ENCODE results near the gene VPS13D. TPM values are rescaled to one million over a fixed set of nuclear protein-coding genes. Genes with fewer than 3 reads are reported as not detected.

Gene VPS13D
- total and polyA plus RNA-seq, 2 experiments from 2014 or later, result 9.7 to 35.7 TPM

DNA sequence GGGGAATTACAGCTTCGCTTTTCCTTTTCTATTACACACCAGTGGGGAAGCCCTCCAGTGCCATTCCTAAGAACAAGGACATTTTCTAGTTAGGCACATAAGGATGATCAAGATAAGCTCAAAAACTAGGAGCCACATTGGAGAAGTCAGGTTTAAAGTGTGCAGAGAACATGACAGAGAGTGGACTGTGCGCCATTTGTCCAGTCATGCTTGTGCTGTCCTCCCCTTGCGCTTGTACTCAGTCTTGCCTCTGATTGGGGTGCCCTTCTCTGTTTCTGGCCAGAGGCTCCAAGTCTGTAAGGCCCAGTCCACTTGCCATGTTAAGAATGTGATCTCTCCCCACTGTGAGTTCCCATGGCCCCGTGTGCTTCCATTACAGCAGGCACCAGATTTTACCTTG is 198.5 kb downstream of the VPS13D start:
- TF ChIP-seq, protein P1, sequence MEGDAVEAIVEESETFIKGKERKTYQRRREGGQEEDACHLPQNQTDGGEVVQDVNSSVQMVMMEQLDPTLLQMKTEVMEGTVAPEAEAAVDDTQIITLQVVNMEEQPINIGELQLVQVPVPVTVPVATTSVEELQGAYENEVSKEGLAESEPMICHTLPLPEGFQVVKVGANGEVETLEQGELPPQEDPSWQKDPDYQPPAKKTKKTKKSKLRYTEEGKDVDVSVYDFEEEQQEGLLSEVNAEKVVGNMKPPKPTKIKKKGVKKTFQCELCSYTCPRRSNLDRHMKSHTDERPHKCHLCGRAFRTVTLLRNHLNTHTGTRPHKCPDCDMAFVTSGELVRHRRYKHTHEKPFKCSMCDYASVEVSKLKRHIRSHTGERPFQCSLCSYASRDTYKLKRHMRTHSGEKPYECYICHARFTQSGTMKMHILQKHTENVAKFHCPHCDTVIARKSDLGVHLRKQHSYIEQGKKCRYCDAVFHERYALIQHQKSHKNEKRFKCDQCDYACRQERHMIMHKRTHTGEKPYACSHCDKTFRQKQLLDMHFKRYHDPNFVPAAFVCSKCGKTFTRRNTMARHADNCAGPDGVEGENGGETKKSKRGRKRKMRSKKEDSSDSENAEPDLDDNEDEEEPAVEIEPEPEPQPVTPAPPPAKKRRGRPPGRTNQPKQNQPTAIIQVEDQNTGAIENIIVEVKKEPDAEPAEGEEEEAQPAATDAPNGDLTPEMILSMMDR (IDR thresholded peaks at IDR 0.05; ENCODE audit: low read depth, low read length), result no peak
- Histone ChIP-seq H3K9me3 (ENCODE audit: low read depth) (no peaks in the 10 kb centered on the region), H3K27ac (no peak overlapping the region), H3K4me3 (no peak overlapping the region), H3K36me3 (no peaks in the 10 kb centered on the region), H3K27me3 (no peaks in the 10 kb centered on the region), H3K4me1 (ENCODE audit: low read depth) (peaks cover 17% of the 10 kb centered on the region)
- no peak for DNase-seq (ENCODE audit: low read depth in 1 of 2, low spot score in 1 of 2)

DNA sequence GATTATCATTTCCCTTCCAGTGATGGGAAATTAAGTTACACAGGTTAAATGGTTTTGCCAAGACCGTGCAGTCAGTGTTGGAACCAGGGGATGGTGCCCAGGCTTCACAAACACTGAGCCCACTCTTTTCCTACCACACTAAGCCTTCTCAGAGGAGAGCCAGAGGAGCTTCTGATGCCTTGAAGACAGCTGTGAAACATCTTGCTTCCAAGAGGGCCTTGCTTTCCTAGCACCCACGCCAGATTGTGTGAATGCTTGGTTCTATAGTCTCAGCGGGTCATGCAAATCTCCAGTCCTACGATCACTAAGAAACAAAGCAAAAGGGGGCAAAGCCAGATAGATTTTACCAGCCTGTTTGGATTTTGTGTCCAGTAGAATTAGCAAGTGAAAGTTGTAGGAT is 200.7 kb downstream of the VPS13D start:
- Histone ChIP-seq H3K27me3 (no peaks in the 10 kb centered on the region), H3K4me3 (no peak overlapping the region), H3K4me1 (ENCODE audit: low read depth) (peaks cover 31% of the 10 kb centered on the region), H3K36me3 (no peaks in the 10 kb centered on the region), H3K27ac (no peak overlapping the region), H3K9me3 (ENCODE audit: low read depth) (no peaks in the 10 kb centered on the region)
- DNase-seq (ENCODE audit: low read depth in 1 of 2, low spot score in 1 of 2), result no peak
- TF ChIP-seq, protein P1 (IDR thresholded peaks at IDR 0.05; ENCODE audit: low read depth, low read length), result no peak

DNA sequence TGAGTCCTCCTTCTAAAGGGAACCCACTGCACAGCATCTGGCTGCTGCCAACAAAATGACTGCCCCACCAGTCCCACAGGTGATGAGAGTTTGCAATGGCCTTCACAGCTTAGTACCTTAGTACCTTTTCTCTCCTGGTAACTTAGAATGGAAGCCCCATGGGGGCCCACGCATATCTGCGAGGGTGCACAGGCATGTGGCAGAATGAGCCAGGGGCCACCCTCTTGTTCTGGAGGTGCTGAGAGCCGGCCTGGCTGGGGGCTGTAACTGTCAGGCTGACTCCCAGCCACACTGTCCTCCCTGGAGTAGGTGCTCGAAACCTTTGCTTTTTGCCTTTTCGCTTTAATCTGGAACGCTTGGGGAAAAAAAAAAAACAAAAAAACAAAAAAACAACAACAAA is 203.1 kb downstream of the VPS13D start:
- TF ChIP-seq, protein P1 (IDR thresholded peaks at IDR 0.05; ENCODE audit: low read depth, low read length), result no peak
- no peak for DNase-seq (ENCODE audit: low read depth in 1 of 2, low spot score in 1 of 2)
- peaks cover 31% of the 10 kb centered on the region for H3K4me1 ChIP-seq (ENCODE audit: low read depth)
- no peaks in the 10 kb centered on the region for H3K36me3 ChIP-seq
- no peaks in the 10 kb centered on the region for H3K9me3 ChIP-seq (ENCODE audit: low read depth)
- H3K27ac ChIP-seq, result no peak overlapping the region
- no peaks in the 10 kb centered on the region for H3K27me3 ChIP-seq
- H3K4me3 ChIP-seq, result no peak overlapping the region

DNA sequence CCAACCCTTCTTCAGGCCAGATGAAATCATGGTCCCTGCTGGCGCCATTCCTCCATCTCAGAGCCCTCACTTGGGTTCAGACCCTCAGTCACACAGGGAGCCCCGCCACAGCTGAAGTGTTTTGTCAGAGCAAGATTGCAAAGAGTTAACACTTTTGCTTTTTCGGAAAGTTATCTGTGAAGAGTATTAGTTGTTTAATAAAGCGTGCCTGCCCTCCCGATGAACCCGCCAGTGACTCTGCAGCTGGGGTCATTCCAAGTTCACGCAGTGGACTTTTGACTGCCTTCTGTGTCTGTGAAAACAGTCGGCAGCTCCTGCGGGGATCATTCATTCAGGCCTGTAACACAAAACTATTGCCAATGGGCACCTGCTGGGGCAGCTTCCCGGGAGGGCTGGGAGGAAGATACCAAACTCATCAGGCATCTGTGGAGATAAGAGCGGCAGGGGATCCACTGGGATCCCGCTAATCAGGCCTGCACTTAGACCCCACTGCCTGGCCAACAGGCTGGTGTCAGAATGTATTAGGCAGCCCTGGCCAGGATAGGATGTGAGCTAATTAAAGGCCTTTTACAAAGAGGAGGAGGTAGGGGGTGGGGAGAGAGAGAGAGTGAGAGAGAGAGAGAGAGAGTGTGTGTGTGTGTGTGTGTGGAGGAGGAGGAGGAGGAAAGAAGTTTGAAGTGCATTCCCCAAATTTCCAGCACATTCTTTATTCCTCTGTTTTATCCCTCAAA is 203.7 kb downstream of the VPS13D start:
- no peaks in the 10 kb centered on the region for H3K36me3 ChIP-seq
- H3K27me3 ChIP-seq, result no peaks in the 10 kb centered on the region
- H3K27ac ChIP-seq, result peak overlapping the region; percentile 72
- TF ChIP-seq, protein P1 (IDR thresholded peaks at IDR 0.05; ENCODE audit: low read depth, low read length), result no peak
- H3K9me3 ChIP-seq (ENCODE audit: low read depth), result no peaks in the 10 kb centered on the region
- H3K4me1 ChIP-seq (ENCODE audit: low read depth), result peaks cover 29% of the 10 kb centered on the region
- H3K4me3 ChIP-seq, result no peak overlapping the region
- peak; percentile 56 to 83 for DNase-seq (ENCODE audit: low read depth in 1 of 2, low spot score in 1 of 2)

DNA sequence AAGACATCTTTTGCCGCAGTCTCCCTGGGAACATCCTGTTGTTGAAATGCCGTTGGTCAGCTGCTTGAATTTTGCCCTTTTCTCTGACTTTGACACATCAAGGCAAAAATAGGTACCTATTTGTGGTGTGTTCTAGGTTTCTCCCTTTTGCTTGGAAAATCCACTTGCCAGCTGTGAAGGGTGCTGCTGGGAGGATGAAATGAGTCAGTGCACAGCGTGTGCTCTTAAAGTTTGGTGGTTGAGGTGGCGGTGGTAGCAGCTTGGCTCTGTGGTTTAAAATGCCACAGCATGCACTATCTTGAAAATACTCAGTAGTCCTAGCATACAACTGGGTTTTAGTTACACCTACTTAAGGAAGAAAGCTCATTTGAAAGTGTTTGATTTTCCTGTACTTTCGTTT is 204.3 kb downstream of the VPS13D start:
- no peak overlapping the region for H3K4me3 ChIP-seq
- H3K27me3 ChIP-seq, result no peaks in the 10 kb centered on the region
- H3K9me3 ChIP-seq (ENCODE audit: low read depth), result no peaks in the 10 kb centered on the region
- peak overlapping the region; percentile 32 for H3K27ac ChIP-seq
- DNase-seq (ENCODE audit: low read depth in 1 of 2, low spot score in 1 of 2), result peak in 1 of 2 donors; percentile 72
- peaks cover 28% of the 10 kb centered on the region for H3K4me1 ChIP-seq (ENCODE audit: low read depth)
- TF ChIP-seq, protein P1 (IDR thresholded peaks at IDR 0.05; ENCODE audit: low read depth, low read length), result no peak
- no peaks in the 10 kb centered on the region for H3K36me3 ChIP-seq
